ENCODE data around the gene MPDU1.

Gene MPDU1

GRCh38 chr17:7583253-7584109 lies at the start of gene MPDU1:
Gene MPDU1 (plus strand): TSS chr17:7583852. CDS start chr17:7583863, 11 bp downstream.
- peak; percentile 94 for DNase-seq

- no peak for DNase-seq
These were observed 45.6 kb upstream of the MPDU1 start for GRCh38 chr17:7538050-7538449.

GRCh38 chr17:7538891-7539545 lies 44.6 kb upstream of the MPDU1 start:
- no peak for DNase-seq

GRCh38 chr17:7541074-7541621 lies 42.5 kb upstream of the MPDU1 start:
- DNase-seq: no peak

GRCh38 chr17:7544911-7545310 lies 38.7 kb upstream of the MPDU1 start:
- DNase-seq: no peak

GRCh38 chr17:7548585-7549400 lies 34.9 kb upstream of the MPDU1 start, which contains the start of gene TNFSF12:
Gene TNFSF12 (plus strand): TSS chr17:7549058. CDS start chr17:7549154, 96 bp downstream.
- peak; percentile 60 for DNase-seq

- DNase-seq: peak; percentile 50
These were observed 34.1 kb upstream of the MPDU1 start for GRCh38 chr17:7549401-7550055.

GRCh38 chr17:7550344-7550743 lies 33.3 kb upstream of the MPDU1 start:
- DNase-seq: no peak

- DNase-seq: no peak
These were observed 32.3 kb upstream of the MPDU1 start for GRCh38 chr17:7551396-7551795.

GRCh38 chr17:7552621-7553051 lies 31.0 kb upstream of the MPDU1 start:
- DNase-seq: no peak

GRCh38 chr17:7553356-7553755 lies 30.3 kb upstream of the MPDU1 start:
- no peak for DNase-seq

GRCh38 chr17:7555320-7555948 lies 28.2 kb upstream of the MPDU1 start:
- no peak for DNase-seq

GRCh38 chr17:7556627-7557026 lies 27.0 kb upstream of the MPDU1 start:
- no peak for DNase-seq

- no peak for DNase-seq
These were observed 26.4 kb upstream of the MPDU1 start for GRCh38 chr17:7557147-7557764.

- no peak for DNase-seq
These were observed 25.7 kb upstream of the MPDU1 start for GRCh38 chr17:7557775-7558543.

- no peak for DNase-seq
These were observed 24.9 kb upstream of the MPDU1 start, which contains the start of gene TNFSF13 for GRCh38 chr17:7558544-7559319. Gene TNFSF13 (plus strand): TSS chr17:7558750. CDS start chr17:7559040, 290 bp downstream.

- DNase-seq: no peak
These were observed 24.1 kb upstream of the MPDU1 start for GRCh38 chr17:7559320-7560171.

GRCh38 chr17:7560172-7561027 lies 23.3 kb upstream of the MPDU1 start:
- DNase-seq: peak; percentile 65
